ENCODE measurements around the gene GJA8.
A peak's percentile ranks its signal among the peaks of the same experiment; 100 is the strongest.
"Not testable (repeated sequence)": the region's sequence is repeated elsewhere in the genome, so short reads cannot be mapped to it uniquely, and the experiment has no call there.

The GJA8 gene

DNA sequence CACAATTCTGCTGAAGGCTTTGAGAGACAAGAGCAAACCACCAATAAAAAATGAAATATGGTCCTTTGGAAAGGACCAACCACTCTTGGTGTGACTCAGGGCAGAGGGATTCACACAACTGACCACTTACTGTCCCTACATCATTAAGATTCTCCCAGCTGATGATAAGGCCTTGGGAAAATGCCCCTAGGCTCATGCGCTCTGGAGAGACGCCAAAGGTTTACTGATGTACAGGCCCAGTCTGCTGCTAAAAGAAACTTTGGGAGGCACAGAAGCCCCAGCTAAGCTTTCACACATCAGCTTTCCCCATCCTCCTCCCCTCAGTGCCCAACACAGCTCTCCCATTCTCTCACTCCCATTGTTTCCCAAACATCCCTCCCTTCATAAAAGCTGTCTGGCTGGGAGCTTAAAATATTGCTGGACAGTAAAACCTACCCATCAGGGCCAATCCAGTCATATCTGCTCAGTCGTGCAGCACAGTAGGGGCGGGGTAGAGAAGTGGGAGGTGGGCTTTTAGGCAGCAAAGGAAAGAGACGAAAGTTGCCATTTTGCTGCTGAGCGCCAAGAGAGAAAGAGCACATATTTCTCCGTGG is at the start of gene GJA8:
GJA8 (plus strand) TSS at position 543 of the 593 bp plus-strand sequence. CDS start 5,161 bp downstream, outside the sequence.
- no peak for DNase-seq (ENCODE audit: low read depth in 2 of 2)

DNA sequence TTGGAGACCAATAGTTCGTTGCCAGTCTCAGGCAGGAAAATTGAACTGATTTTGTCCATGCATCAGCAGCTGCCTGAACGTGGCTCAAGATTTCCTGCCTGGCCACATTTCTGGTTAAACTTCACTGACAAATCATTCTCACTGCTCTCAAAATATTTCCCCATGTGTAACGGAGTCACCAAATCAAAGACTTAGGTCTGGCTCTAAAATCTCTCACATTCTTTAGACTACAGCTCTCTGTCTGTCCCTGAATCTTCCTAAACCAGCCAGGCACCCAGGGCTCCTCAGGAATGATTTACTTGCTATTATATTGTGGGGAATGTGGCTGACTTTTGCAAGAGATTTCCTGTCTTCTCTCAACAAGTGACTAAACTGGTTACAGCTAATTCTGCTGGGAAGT is 49.2 kb upstream of the GJA8 start:
- no peak for DNase-seq (ENCODE audit: low read depth in 2 of 2)

DNA sequence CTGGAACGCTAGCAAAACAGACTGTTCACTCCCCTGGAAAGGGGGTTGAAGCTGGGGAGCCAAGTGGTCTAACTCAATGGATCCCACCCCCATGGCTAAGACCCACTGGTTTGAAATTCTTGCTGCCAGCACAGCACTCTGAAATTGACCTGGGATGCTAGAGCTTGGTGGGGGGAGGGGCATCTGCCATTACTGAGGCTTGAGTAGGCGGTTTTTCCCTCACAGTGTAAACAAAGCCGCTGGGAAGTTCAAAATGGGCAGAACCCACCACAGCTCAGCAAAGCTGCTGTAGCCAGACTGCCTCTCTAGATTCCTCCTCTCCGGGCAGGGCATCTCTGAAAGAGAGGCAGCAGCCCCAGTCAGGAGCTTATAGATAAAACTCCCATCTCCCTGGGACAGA is 47.6 kb upstream of the GJA8 start:
- DNase-seq (ENCODE audit: low read depth in 2 of 2) = not testable (repeated sequence)

DNA sequence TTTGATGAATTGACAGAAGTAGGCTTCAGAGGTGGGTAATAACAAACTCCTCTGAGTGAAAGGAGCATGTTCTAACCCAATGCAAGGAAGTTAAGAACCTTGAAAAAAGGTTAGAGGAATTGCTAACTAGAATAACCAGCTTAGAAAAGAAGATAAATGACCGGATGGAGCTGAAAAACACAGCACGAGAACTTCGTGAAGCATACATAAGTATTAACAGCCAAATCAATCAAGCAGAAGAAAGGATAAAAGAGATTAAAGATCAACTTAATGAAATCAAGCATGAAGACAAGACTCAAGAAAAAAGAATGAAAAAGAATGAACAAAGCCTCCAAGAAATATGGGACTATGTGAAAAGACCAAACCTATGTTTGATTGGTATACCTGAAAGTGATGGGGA is 46.6 kb upstream of the GJA8 start:
- DNase-seq (ENCODE audit: low read depth in 2 of 2) = not testable (repeated sequence)

DNA sequence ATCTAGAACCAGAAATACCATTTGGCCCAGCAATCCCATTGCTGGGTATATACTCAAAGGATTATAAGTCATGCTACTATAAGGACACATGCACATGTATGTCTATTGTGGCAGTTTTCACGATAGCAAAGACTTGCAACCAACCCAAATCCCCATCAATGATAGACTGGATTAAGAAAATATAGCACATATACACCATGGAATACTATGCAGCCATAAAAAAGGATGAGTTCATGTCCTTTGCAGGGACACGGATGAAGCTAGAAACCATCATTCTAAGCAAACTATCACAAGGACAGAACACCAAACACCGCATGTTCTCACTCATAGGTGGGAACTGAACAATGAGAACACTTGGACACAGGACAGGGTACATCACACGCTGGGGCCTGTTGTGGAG is 35.4 kb upstream of the GJA8 start:
- not testable (repeated sequence) for DNase-seq (ENCODE audit: low read depth in 2 of 2)

DNA sequence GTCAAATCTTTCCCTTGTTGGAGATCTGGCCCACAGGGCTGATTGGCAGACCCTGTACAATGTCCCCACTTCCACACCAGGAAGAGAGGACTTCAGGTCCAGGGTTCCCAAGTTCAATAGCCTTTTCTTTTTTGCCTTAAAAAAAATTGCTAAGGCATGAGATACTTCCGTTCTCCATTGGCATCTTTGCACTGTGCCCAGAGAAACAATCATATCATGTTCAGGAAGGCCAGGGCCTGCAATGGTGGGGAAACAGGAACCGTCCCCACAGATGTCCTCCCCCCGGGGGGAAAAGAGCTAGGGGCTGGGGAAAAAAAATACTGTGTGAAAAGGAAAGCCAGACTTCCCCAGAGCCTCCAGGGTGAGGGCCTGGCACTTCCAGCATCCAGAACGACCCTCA is 24.6 kb upstream of the GJA8 start:
- DNase-seq (ENCODE audit: low read depth in 2 of 2) = no peak

DNA sequence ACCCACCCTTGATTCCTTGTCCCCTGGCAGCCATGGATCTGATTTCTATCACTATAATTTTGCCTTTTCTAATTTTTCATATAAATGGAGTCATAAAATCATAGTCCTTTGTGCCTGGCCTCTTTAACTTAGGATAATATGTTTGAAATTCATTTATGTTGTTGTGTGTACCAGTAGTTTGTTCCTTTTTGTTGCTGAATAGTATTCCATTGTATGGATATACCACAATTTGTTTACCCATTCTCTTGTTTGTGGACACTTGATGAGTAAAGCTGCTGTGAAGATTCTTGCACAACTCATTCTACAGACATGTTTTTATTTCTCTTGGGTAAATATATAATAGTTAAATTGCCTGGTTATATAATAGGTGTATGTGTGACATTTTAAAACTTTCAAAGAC is 22.7 kb upstream of the GJA8 start:
- no peak for DNase-seq (ENCODE audit: low read depth in 2 of 2)

DNA sequence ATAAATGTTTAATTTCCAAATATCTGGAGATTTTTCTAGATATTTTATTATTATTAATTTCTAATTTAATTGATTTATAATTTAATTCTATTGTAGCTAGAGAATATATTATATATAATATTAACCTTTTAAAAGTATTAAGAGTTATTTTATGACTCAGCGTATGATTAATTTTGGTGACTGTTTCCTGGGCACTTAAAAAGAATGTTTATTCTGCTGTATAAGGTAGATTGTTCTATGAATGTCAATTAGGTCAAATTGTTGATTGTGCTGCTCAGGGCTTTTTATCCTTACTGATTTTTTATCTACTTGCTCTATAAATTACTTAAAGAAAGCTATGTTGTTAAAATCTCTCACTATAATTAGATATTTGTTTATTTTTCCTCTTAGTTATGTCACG is 20.1 kb upstream of the GJA8 start:
- DNase-seq (ENCODE audit: low read depth in 2 of 2) = no peak

DNA sequence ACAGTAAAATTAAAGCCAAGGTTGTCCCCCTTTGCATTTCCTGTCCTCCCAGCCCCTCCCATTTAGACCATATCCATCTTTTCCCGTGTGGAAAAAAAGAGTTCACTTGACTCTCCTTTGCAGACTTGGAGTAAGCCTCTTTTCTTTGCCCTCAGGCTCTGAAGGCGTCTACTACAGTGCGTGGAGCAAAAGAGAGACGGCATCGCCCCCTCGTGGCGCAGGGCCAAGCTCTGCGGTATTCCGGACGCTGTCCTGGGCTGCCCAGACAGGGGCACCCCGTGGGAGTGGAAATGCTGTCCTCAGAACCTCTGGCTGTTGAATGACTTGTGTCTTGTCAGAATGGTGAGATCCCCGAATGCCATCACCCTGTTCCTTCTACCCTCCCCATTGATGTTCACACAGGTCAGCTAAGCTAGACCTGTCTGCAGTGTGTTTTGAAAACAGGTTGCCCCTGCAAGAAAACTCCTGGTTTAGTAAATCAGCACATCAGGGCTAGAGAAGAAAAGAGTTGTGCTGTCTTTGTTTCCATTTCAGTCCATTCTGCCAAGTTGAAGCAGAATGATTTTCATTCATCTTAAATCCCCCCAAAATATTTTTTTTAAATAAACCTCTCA is 12.3 kb upstream of the GJA8 start:
- DNase-seq (ENCODE audit: low read depth in 2 of 2) = peak; percentile 12 to 26

DNA sequence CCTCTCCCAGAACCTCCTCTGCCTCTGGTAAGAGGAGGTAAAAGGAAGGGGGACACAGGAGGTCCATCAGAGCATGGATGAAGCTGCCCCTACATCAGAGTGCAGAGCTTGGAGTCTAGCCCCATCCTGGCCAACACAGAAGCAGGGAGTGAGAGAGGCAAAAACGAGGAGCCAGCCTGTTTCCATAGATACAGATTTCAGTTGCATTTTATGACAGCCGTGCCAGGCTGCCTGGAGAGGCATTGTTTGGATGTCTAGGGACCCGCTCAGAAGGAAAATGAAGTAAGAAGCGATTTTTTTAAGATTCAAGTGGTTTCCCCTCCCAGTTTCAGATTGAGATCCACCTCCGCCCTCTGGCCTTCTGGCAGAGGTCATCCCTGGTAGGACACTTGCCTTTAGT is 11.5 kb upstream of the GJA8 start:
- DNase-seq (ENCODE audit: low read depth in 2 of 2) = no peak

DNA sequence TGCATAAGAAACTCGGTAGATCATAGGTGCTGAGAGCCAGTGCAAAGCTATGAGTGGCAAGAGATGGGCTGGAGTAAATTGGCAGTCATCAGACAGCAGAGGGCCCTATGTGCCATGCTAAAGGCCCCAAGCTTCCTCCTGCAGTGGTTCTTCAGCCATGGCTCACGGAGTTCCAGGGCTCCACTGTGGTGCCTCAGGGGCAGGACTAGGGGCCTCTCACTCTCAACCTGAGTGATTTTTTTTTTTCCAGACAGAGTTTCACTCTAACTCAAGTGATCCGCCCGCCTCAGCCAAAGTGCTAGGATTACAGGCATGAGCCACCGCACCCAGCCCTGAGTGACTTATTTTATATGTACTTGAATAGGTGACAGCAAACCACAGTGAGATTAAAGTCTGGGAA is 10.4 kb upstream of the GJA8 start:
- no peak for DNase-seq (ENCODE audit: low read depth in 2 of 2)

DNA sequence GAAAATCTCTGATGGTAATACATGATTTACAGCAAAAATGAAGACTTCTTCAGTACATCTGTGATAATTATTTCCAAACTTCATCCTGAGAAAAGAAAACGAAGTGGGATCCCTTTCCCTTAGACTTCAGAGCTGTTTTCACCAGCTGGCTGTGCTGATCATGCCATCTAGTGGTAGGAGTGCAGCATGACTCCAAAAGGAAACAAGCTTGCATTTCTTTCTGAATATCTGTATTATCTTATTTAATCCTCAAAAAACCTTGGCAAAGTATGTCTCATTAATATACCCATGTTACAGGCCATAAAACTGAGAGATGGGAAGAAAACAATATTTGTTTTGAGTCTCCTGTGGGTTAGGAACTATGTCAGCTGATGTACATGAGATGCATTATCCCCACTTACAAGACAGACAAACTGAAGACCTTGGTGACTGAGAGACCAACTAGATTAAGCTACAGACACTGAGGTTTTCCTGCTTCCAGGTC is 9.8 kb upstream of the GJA8 start:
- peak in 1 of 2 donors; percentile 5 for DNase-seq (ENCODE audit: low read depth in 2 of 2)

DNA sequence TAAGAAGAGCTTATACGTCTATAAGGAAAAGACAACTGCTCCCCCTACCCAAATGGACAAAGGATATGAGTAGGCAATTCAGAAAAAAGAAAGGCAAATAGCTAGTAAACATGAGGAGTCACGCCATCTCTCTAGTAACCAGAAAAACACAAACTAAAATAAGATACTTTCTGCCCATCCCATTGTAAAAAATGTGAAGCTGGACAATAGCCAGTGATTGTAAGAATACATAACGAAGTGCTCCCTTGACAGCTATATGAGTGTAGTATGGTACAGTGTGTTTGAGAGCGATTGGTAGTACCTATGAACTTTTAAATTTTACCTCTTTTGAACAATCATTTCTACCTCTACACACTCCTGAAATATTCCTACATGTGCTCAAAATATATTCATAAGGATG is 7.5 kb upstream of the GJA8 start:
- no peak for DNase-seq (ENCODE audit: low read depth in 2 of 2)

DNA sequence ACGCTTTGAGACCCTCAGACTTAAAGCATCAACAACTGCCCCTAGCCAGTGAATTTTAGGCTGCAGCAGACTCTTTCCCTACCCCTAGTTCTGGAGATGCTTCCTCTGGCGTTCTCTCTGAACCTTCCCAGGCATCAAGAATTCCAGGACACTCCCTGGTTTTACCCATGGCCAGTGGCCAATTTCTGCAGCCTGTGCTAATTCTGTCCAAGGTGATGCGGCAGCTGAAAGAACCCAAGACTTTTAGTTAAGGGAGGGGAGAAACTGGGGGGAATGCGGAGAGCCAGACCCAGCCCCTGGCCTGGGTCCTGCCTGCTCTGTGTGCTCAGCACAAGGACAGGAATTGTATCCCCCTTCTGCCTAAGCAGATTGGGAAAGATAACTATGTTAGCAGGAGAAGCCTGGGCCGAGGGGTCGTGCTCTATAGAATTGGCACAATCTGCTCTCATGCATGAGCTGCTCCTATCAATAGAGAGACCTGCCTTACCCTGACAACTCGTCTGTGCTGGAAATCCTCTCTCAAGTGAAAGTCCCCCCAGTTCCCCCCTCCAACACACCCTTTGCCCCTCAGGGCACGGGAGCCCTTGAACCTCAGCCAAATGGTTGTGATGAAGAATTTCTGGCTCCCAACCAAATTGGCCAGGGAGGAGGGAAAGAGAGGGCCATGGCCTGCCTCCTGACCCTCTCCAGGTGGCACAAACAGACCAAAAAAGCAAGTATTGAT is 5.4 kb upstream of the GJA8 start:
- DNase-seq (ENCODE audit: low read depth in 2 of 2) = no peak

DNA sequence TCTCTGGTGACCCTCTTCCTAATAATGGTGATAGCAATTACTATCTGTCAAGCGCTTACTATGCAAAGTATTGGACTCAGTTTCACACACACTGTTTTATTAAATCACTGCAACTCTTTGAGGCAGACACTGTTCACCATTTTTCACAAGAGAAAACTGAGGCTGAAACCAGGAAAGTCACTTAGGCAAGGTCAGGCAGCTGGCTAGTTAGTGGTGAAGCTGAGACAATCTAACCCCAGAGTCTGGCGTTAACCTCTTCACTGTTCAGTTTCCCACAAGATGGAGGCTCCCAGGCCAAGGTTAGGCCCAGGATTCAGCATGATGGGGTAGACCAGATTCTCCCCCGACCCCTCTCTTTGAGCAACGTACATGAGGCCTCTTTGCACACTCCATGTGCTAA is 4.8 kb upstream of the GJA8 start:
- no peak for DNase-seq (ENCODE audit: low read depth in 2 of 2)

DNA sequence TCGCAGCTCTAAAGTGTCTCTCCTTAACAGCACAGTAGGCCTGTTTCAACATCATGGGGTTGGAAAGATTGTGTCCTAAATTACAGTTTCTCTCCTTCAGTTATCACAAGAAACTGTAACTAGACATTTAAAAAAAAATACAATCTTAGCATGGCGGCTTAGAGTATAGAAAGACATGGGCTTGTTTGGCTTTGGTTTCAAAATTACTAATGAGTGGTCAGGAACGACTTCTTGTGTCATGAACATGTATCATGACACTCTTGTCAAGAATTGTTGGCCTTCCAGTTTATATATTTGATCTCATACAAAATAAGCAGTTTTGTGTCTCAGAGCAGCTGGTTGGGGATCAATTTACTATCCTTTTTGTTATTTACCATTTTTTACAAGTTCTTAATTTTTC is 2.1 kb downstream of the GJA8 start:
- DNase-seq (ENCODE audit: low read depth in 2 of 2) = no peak

DNA sequence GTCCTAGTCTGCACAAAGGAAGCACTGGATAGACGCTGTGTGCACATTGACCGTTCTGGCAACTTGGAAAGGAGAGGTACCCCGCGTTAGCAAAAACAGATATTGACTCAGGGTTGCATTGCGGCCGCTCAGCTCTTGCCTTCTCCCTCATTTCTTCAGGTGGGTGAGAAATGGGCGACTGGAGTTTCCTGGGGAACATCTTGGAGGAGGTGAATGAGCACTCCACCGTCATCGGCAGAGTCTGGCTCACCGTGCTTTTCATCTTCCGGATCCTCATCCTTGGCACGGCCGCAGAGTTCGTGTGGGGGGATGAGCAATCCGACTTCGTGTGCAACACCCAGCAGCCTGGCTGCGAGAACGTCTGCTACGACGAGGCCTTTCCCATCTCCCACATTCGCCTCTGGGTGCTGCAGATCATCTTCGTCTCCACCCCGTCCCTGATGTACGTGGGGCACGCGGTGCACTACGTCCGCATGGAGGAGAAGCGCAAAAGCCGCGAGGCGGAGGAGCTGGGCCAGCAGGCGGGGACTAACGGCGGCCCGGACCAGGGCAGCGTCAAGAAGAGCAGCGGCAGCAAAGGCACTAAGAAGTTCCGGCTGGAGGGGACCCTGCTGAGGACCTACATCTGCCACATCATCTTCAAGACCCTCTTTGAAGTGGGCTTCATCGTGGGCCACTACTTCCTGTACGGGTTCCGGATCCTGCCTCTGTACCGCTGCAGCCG is 5.4 kb downstream of the GJA8 start:
- no peak for DNase-seq (ENCODE audit: low read depth in 2 of 2)

DNA sequence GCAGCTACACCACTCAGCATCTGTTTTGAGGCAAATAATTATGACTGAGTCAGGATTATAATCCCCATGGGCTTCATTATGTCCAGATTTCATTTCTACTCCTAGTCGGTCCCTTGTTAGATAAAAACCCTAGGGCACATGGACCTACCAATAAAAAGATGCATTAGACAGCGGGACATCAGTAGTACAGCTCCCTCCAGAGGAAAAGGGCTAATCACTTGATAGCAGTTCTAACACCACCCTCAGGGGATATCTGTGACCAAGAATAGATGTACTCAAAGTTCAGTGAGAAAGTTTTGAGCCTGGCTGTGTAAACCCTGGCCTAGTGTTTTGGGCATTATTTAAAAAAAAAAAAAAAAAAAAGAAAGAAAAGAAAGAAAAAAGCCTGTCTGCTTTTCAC is 10.0 kb downstream of the GJA8 start:
- no peak for DNase-seq (ENCODE audit: low read depth in 2 of 2)

DNA sequence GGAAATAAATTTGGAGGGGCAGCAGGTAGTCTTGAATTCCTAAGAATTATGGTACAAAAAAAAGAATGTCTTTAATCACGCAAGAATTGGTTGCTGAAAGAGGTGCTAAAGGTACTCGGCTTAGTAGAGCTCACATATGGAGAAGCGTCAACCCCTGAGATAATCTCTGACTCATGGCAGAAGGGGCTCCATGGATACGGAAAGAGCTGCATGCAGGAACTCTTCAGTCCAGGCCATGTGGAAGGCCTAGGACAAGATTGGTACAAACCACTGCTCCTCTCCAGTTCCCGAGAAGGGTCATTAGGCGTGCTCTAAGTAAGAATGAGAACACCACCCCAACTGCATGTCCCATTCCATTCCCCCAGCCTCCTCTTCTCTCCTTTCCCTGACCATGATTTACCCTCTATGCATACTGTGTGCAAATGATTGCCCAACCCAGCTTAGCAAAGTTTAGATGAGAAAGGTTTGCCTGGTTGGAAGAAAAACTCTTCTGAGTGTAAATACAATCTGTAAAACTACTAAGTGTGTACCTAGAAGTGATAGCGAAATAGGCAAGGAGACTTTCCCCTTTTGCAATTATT is 10.9 kb downstream of the GJA8 start:
- no peak for DNase-seq (ENCODE audit: low read depth in 2 of 2)

DNA sequence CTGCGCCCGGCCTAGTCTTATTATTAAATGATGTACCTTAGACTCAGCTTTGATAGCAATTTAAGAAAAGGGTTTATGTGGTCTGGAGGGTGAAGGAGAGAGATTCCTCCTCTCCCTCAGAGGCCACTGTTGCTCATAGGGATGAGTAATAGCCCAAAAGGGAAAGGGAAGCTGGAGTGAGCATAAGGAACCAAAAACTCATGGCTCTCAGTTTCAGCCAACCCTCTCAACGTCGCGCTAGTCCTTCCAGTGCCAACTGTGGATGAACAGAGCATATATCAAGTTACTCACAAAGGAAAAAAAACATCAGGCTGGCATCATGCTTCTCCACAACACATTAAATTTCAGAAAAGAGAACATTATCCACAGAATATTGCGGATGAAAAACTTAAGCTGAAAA is 17.3 kb downstream of the GJA8 start:
- no peak for DNase-seq (ENCODE audit: low read depth in 2 of 2)

DNA sequence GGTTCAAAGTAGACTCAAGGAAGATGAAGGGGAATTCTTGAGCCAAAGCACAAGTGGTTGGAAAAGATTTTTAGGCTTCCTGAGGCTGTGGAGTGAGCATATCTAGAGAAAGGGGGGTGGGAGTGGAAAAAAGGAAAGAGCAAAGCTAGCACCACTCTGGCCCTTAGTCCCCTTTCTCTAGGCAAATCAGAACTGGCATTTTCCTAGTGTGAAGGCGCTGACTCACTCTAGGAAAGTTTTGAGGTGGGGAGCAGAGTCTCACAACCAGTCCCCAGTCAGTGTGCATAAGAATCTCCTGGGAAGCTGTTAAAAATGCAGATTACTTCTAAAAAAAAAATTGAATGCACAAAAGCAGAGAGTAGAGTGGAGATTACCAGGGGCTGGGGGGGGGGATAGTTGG is 22.2 kb downstream of the GJA8 start:
- DNase-seq (ENCODE audit: low read depth in 2 of 2) = no peak

DNA sequence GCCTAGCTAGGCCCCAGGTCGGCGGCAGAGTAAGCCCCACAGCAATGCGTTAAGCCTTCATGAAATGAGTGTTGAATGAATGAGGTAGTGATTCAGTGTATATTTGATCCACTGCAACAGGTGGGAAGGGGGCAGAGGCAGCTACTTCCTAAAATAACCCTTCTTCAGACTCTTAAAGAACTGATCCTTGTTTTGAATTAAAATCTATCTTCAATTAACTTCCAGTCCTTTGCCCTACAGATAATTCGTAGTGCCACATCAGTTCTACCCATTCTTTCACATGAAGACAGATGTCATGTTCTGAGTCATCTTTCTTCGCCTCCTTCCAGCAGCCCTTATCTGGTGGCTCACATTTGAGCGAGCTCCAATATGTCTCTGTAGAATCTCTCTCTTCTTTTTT is 24.6 kb downstream of the GJA8 start:
- DNase-seq (ENCODE audit: low read depth in 2 of 2) = not testable (repeated sequence)

All from stimulated activated CD8-positive, alpha-beta memory T cell treated with anti-CD3 and anti-CD28 coated beads, Interleukin-7, amount 100 ng/mL, for 1 hour (primary cell).